Ovary (tissue), 1 donor: ENCODE data around the gene DST.

ENCODE experiments used
- EP300 ChIP-seq: sonication (generic); formaldehyde crosslinking; IDR thresholded peaks from one replicate; pipeline ENCODE4 v1.6.1; 2017; ENCODE audit warnings: antibody characterized with exemption
- POLR2A ChIP-seq: fragments of 450-650 bp; IDR thresholded peaks from one replicate; pipeline ENCODE4 v1.6.1; 2017; ENCODE audit warnings: antibody characterized with exemption, mild to moderate bottlenecking, moderate library complexity

- TF ChIP-seq EP300: no peak
- TF ChIP-seq POLR2A: no peak
Observed at GRCh38 chr6:56458324-56458884, 184.3 kb downstream of the DST start.
